Stomach (tissue), 9 donors: ENCODE data around the gene THSD4. TPM values are rescaled to one million over a fixed set of nuclear protein-coding genes. Genes with fewer than 3 reads are reported as not detected.
A peak's percentile ranks its signal among the peaks of the same experiment; 100 is the strongest.

Experiments
- DNase-seq, 2 donors: peaks; one replicate each; pipeline versions ENCODE4 v3.0.0 to v3.0.0-alpha.2; 2013 to 2019
- H3K27ac ChIP-seq, 5 donors: fragments of 200-600 bp in 4 of 5; sonication (generic) in 4 of 5; one replicate each; pipeline ENCODE4 v1.5.1; 2013 to 2019; ENCODE audit warnings: mild to moderate bottlenecking in 1 of 5, moderate library complexity in 1 of 5
- H3K27me3 ChIP-seq, 3 donors: fragments of 200-600 bp; sonication (generic); one replicate each; pipeline ENCODE4 v1.5.1; 2017 to 2019; ENCODE audit warnings: mixed run types in 1 of 3
- H3K36me3 ChIP-seq, 4 donors: fragments of 200-600 bp; sonication (generic); 1 replicate in 3 of 4; 2 replicates in 1 of 4; pipeline ENCODE4 v1.5.1; 2016 to 2019
- H3K4me1 ChIP-seq, 4 donors: fragments of 200-600 bp; sonication (generic); one replicate each; pipeline ENCODE4 v1.5.1; 2016 to 2019
- H3K4me3 ChIP-seq, 4 donors: fragments of 200-600 bp; sonication (generic) in 3 of 4; one replicate each; pipeline ENCODE4 v1.5.1; 2016 to 2019; ENCODE audit warnings: mild to moderate bottlenecking in 1 of 4
- H3K9me3 ChIP-seq, 4 donors: fragments of 200-600 bp; sonication (generic); one replicate each; pipeline ENCODE4 v1.5.1; 2016 to 2019
- CTCF ChIP-seq, 7 experiments: fragments of 450-650 bp in 4 of 7; fragments of 200-600 bp in 3 of 7; sonication (generic) in 3 of 7; IDR thresholded peaks; one replicate each; pipeline ENCODE4 v1.5.1; 2016 to 2019; ENCODE audit warnings: antibody characterized with exemption in 7 of 7, control low read depth in 2 of 7, mild to moderate bottlenecking in 1 of 7
- EP300 ChIP-seq: sonication (generic); formaldehyde crosslinking; IDR thresholded peaks from one replicate; pipeline ENCODE4 v1.6.1; 2017; ENCODE audit warnings: antibody characterized with exemption
- POLR2A ChIP-seq, 4 donors: fragments of 450-650 bp; IDR thresholded peaks; one replicate each; pipeline ENCODE4 v1.6.1; 2016; ENCODE audit warnings: antibody characterized with exemption in 4 of 4, control low read depth in 2 of 4, mild to moderate bottlenecking in 1 of 4, moderate library complexity in 1 of 4
- POLR2AphosphoS5 ChIP-seq, 3 donors: sonication (generic); formaldehyde crosslinking; IDR thresholded peaks; one replicate each; pipeline ENCODE4 v1.6.1; 2016; ENCODE audit warnings: antibody characterized with exemption in 3 of 3
- WGBS, 5 donors: extraction: QIAGEN DNeasy Blood & Tissue Kit in 3 of 5; methylation state at CpG; one replicate each; pipeline versions ENCODE4 v1.1.5 to v1.1.7; 2013 to 2018; 5-methylcytosine and 5-hydroxymethylcytosine counted together
- intact Hi-C: fragments of 100-400 bp; cut with DNase I; formaldehyde crosslinking; loops from one replicate; pipeline ENCODE4 v1.15.1; 2023; ENCODE audit warnings: low total_unique reads
- polyA plus RNA-seq, 3 donors: library from polyadenylated mRNA; stranded (reverse); fragments of 200-250 nt; gene quantifications; one replicate each; pipeline ENCODE4 v1.2.3, GENCODE V29; 2013
- total RNA-seq, 5 donors: library from RNA; depleted of rRNA; stranded (reverse); fragments of >200 nt; gene quantifications; one replicate each; pipeline versions ENCODE4 v1.1.0 to v1.2.3, GENCODE V29; 2014 to 2016
- donor health status: healthy with polysubstance abuse.
- donor health status: Bipolar disorder and iron deficiency.
- donor health status: healthy.

Gene THSD4
- total and polyA plus RNA-seq, 8 donors, result 1.8 to 79.4 (median 22.0) TPM

DNA sequence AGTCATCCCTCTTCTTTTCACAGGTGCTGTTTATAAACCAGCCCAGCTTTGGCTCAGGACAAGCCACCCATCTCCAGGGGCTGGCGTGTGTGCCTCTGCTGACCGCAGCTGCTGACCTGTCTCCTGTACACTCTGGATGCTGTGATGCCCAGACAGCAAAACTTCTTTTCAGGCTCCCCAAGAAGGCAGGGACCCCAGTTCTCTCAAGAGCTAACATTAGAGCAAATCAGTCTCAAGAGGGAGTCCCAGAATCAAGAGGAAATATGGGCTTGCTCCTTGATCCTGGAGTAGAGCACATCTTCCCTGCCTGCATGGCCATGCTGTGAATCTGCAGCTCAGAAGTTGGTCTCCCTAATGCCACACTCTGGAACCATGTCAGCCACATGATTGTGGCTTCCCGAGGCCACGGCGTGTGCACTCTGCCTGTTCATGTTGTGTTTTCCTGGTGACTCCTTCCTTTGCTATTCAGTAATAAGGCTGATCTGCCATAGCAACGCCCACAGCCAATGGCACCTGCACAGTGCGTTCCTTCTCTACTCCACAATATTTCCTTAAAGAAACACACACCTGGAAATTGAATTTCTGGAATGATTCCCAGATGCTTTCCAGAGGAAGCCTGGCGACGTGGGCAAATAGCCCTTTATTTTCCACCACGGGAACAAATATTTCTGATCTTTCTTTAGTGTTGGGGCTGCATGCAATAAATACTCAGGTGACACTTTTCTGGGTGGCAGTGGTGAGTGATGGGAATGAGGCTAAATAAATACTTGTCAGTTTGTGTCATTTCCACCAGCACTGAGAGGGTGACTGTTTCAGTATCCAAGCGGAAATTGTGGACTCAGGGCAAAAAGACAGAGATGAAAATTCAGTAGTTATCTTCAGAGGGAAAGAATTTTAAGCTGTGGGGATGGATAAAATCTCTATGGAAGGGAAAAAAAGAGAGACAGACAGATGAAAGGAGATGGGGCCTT, 21.9 kb upstream of the THSD4 start:
- H3K36me3 ChIP-seq, result no peaks in the 10 kb centered on the region
- H3K4me1 ChIP-seq, result peaks cover 0 to 9% (median 0%) of the 10 kb centered on the region in 4 donors
- TF ChIP-seq CTCF (IDR thresholded peaks at IDR 0.05) (no peak), POLR2A (IDR thresholded peaks at IDR 0.05) (no peak), POLR2AphosphoS5 (IDR thresholded peaks at IDR 0.05) (peak in 2 of 3 donors; percentile 41 to 65), EP300 (no peak)
- 40 to 68% (median 46%) methylated on average over 11 of the region's 11 CpGs for WGBS, 5 donors
- DNase-seq, result peak; percentile 72
- H3K4me3 ChIP-seq, result no peak overlapping the region
- H3K9me3 ChIP-seq, result peaks cover 0 to 7% (median 2%) of the 10 kb centered on the region in 4 donors
- intact Hi-C loops, result no loop called here
- H3K27me3 ChIP-seq, result no peaks in the 10 kb centered on the region
- peak overlapping the region in 2 of 5 donors; percentile 11 to 31 for H3K27ac ChIP-seq

GRCh38 chr15:71094137-71094536, 21.1 kb upstream of the THSD4 start:
- DNase-seq, result no peak
- WGBS, 5 donors, result 87 to 100% (median 94%) methylated on average over 2 of the region's 2 CpGs
- intact Hi-C loops, result no loop called here
- no peaks in the 10 kb centered on the region for H3K27me3 ChIP-seq
- H3K4me1 ChIP-seq, result peaks cover 0 to 9% (median 0%) of the 10 kb centered on the region in 4 donors
- no peaks in the 10 kb centered on the region for H3K36me3 ChIP-seq
- no peak overlapping the region for H3K4me3 ChIP-seq
- no peaks in the 10 kb centered on the region for H3K9me3 ChIP-seq
- no peak for TF ChIP-seq POLR2AphosphoS5 (IDR thresholded peaks at IDR 0.05)
- no peak for TF ChIP-seq EP300
- TF ChIP-seq POLR2A (IDR thresholded peaks at IDR 0.05), result no peak
- no peak for TF ChIP-seq CTCF (IDR thresholded peaks at IDR 0.05)
- H3K27ac ChIP-seq, result no peak overlapping the region

DNA sequence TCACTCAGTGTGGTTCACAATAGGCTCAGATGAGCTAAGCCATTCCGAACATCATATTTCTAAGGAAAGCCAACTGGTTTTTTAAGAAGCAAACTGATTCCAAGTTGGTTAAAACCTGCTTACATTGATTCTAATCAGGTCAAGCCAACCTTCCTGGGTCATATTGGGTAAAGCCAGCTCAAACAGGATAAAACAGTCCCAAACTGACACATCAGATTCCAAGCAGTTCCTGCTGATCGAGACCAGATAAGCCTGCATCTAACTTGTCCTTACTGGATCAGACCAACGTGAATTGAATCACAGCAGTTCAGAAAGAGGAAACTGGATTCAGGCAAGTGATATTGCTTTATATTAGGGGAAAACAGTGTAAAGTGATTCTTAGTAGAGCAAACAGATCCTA, 18.6 kb upstream of the THSD4 start:
- H3K27ac ChIP-seq, result no peak overlapping the region
- no peaks in the 10 kb centered on the region for H3K27me3 ChIP-seq
- 42 to 55% (median 52%) methylated on average over 3 of the region's 3 CpGs for WGBS, 5 donors
- H3K4me3 ChIP-seq, result no peak overlapping the region
- TF ChIP-seq EP300, result no peak
- TF ChIP-seq POLR2AphosphoS5 (IDR thresholded peaks at IDR 0.05), result no peak
- TF ChIP-seq CTCF (IDR thresholded peaks at IDR 0.05), result no peak
- TF ChIP-seq POLR2A (IDR thresholded peaks at IDR 0.05), result no peak
- intact Hi-C loops, result no loop called here
- no peaks in the 10 kb centered on the region for H3K9me3 ChIP-seq
- DNase-seq, result no peak
- no peaks in the 10 kb centered on the region for H3K36me3 ChIP-seq
- H3K4me1 ChIP-seq, result peaks cover 0 to 9% (median 0%) of the 10 kb centered on the region in 4 donors

GRCh38 chr15:71097890-71098289, 17.4 kb upstream of the THSD4 start:
- WGBS, 5 donors, result 88 to 99% (median 94%) methylated on average over 4 of the region's 4 CpGs

More at GRCh38 chr15:71097890-71098289, 17.4 kb upstream of the THSD4 start:
- Histone ChIP-seq H3K27ac (no peak overlapping the region), H3K4me1 (peaks cover 0 to 8% (median 0%) of the 10 kb centered on the region in 4 donors), H3K36me3 (no peaks in the 10 kb centered on the region), H3K27me3 (no peaks in the 10 kb centered on the region), H3K4me3 (no peak overlapping the region), H3K9me3 (no peaks in the 10 kb centered on the region)
- DNase-seq, result no peak
- intact Hi-C loops, result no loop called here
- TF ChIP-seq POLR2A (IDR thresholded peaks at IDR 0.05) (no peak), POLR2AphosphoS5 (IDR thresholded peaks at IDR 0.05) (no peak), CTCF (IDR thresholded peaks at IDR 0.05) (no peak), EP300 (no peak)
